Urothelium cell line (cell line): ENCODE data around the gene ZBTB25.

Experiments used
- DNase-seq: peaks from one replicate; pipeline ENCODE4 v3.0.0; 2011; ENCODE audit warnings: low spot score, mixed read lengths
- FAIRE-seq: peaks from 2 replicates; lab custom pipeline; 2011; peaks lifted over from hg19 to GRCh38; lab: Jason Lieb, UNC

The ZBTB25 gene, protein sequence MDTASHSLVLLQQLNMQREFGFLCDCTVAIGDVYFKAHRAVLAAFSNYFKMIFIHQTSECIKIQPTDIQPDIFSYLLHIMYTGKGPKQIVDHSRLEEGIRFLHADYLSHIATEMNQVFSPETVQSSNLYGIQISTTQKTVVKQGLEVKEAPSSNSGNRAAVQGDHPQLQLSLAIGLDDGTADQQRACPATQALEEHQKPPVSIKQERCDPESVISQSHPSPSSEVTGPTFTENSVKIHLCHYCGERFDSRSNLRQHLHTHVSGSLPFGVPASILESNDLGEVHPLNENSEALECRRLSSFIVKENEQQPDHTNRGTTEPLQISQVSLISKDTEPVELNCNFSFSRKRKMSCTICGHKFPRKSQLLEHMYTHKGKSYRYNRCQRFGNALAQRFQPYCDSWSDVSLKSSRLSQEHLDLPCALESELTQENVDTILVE

DNA sequence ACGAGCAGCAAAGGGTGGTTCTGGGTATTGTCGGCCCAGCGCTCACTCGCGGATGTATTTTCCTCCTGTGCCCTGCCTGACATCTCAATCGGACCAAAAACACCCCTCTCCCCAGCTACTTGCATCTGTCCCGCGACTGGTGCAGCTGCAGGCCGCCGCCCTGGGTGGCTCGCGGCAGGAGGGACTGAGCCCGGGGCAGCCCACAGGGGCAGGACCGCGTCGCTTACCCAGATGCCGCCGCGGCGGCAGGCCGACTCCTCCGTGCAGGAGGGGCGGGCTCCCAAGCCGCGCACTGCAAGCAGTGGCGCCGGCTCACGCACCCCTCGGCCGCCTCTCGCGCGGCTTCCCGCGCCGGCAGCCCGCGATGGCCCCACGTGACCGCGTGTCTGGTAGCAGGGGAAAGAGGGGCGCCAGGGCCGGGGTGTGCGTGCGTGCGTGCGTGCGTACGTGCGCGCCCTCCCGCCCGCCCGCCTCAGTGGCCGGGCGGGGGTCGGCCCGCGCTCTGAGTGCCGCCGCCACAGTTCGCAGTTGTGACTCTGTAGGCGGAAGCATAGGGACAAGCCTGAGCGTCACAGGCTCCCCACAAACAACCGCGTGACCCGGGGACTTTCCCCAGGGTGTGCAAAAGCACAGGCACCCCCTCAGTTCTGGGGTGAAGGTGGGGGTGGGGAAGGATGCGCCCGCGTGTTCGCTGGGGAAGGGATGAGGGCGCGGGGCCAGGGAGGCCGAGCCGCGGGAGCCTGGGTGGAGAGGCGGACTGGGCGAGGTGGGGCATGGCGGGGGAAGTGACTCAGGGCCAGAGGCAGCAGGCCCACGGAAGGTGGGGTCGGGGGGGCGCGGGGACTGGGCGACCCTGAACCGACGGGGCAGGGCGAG is at the start of gene ZBTB25:
Gene ZBTB25 (minus strand): TSS at position 405 of the 876 bp plus-strand sequence. CDS start 13,305 bp downstream, outside the sequence.
- peak; percentile 96 for DNase-seq
- FAIRE-seq = peak; percentile 89

GRCh38 chr14:64550621-64551333 is 47.1 kb upstream of the ZBTB25 start:
- no peak for DNase-seq
- peak; percentile 50 for FAIRE-seq

DNA sequence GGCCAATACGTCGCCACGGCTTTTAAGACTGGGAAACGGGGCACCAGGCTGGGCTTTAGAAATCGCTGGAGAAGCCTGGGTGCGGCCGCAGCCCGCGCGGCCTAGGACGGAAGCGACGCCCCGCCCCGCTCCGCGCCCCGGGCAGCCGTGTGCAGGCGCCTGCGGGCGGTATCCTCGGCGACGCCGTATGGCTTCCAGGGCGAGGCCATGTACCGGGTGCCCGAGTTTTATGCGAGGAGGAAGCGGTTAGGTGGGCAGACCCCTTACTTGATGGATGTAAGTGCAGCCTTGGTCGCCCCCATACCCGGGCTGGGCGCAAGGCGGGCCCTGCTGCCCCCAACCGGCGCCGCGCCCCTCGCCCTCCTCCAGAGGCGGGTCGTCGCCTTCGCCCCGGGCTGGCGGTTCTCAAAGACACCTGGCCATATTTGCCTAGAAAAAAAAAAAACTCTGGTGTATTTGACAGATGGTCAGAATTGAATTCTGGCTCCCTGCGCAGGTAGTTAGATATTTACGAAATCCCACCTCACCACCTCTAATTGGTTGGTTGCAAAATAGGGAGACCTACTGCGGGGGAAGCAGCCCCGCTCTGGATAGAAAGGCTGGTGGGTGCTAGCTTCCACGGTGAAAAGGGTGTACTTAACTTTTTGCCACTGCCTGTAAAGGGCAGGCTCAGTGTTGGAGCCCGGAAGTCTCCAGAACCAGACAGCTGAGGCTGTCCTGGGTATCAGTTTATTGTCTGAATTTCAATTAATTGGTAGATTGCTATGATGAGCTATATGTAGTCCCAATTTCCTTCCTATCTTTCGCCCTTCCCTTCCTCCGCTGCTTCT is 46.4 kb upstream of the ZBTB25 start, which contains the start of gene PPP1R36:
Gene PPP1R36 (plus strand): TSS at position 171 of the 830 bp plus-strand sequence. CDS start 37 bp downstream, at position 208.
- no peak for FAIRE-seq
- DNase-seq = no peak

GRCh38 chr14:64549016-64549415 is 45.4 kb upstream of the ZBTB25 start:
- no peak for DNase-seq
- FAIRE-seq = no peak

DNA sequence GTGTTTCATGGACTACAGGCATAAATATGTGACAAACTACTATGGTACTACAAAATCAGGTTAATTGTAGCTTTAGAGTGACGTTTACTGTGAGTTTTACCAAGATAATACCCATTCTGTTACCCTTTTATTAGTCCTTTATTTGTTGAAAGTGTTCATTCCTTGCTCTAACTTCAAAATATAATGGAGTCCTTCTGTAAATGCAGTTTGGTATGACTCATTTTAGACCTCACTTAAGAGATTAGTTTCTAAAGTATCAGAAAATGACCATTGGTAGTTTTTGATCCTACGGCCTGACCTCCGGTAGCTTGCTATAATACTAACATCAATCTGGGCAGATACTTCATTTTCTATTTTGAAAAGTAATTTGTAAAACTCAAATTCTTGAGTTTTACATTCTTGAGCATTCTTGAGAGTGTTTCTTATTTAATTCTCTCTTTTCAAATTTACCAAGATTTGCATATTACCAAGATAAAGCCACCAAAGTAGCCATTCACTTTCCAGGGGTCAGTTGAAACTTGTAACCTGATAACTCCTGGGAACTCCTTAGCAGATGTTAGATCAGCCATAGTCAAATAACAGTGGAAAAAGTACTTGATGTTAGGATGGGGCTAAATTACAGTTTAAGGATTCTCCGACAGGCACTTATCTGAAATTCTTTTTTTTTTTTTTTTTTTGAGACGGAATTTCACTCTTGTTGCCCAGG is 41.1 kb upstream of the ZBTB25 start:
- DNase-seq (no peak), FAIRE-seq (no peak)

DNA sequence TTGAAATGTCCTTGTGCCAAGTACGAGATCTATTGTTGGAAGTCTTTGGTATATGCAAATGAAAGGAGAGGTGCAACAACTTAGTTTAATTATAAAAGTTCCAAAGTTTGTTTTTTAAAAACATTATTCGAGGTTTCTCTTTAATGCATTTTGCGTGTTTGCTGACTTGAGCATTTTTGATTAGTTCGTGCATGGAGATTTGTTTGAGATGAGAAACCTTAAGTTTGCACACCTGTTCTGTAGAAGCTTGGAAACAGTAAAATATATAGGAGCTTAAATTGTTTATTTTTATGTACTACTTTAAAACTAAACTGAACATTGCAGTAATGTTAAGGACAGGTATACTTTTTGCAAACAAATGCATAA is 39.2 kb upstream of the ZBTB25 start:
- DNase-seq (no peak), FAIRE-seq (no peak)

DNA sequence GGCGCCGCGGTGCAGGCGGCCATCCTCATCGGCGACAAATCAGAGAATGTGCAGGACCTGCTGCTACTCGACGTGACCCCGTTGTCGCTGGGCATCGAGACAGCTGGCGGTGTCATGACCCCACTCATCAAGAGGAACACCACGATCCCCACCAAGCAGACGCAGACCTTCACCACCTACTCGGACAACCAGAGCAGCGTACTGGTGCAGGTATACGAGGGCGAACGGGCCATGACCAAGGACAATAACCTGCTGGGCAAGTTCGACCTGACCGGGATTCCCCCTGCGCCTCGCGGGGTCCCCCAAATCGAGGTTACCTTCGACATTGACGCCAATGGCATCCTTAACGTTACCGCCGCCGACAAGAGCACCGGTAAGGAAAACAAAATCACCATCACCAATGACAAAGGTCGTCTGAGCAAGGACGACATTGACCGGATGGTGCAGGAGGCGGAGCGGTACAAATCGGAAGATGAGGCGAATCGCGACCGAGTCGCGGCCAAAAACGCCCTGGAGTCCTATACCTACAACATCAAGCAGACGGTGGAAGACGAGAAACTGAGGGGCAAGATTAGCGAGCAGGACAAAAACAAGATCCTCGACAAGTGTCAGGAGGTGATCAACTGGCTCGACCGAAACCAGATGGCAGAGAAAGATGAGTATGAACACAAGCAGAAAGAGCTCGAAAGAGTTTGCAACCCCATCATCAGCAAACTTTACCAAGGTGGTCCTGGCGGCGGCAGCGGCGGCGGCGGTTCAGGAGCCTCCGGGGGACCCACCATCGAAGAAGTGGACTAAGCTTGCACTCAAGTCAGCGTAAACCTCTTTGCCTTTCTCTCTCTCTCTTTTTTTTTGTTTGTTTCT is 38.6 kb upstream of the ZBTB25 start:
- no peak for DNase-seq
- FAIRE-seq = peak; percentile 67

- FAIRE-seq (peak; percentile 69), DNase-seq (no peak)
These were observed 37.8 kb upstream of the ZBTB25 start for GRCh38 chr14:64541261-64541971.

- DNase-seq = no peak
- FAIRE-seq = peak; percentile 61
These were observed 36.9 kb upstream of the ZBTB25 start, which contains the start of gene HSPA2 for GRCh38 chr14:64540208-64541202. Gene HSPA2 (plus strand): TSS chr14:64540741. CDS start chr14:64540850, 109 bp downstream.

DNA sequence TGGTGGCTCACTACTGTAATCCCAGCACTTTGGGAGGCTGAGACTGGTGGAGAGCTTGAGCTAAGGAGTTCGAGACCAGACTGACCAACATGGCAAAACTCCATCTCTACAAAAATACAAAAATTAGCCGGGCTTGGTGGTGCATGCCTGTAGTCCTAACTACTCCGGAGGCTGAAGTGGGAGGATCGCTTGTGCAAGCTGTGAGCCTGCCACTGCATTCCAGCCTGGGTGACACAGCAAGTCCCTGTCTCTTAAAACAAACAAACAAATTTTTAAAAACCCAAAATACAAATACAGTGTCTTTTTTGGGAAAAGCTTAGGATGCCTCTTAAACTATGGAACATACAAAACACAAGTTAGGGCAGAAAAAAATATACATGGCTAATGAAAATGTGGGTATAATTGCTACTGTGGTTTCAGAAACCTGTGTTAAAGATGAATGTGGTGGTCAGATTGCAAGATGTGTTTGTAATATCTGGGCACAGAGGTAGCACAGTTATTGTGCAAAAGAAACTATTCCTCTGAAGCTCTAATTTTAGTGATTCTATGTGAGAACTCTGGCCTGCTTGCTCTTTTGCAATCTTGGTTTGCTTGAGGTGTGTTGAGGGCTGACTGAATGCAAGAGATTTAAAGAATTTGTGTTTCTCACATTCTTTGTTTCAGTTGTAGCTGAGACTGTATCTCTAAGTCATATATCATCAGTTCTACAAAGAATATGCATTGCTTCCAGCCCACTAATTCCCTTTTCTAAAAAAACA is 33.0 kb upstream of the ZBTB25 start:
- DNase-seq = no peak

DNA sequence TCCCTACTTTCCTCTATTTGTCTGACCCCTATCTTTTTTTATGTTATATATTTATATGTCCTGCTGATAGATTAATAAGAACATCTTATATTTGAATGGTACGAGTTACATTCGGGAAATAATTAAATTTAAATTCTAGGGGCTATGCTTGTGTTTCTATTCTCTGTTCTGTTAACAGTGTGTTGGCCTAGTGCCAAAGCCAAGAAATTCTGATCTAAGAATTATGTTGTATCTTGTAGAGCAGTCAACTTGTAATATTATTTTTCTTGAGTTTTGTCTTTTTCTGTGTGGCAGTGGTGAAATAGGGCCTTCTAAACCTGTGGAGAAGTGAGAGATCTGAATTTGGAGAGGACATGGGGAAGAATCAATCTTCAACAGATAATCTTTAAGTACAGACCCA is 27.9 kb upstream of the ZBTB25 start:
- DNase-seq (no peak), FAIRE-seq (no peak)

More for the DNA sequence above, 33.0 kb upstream of the ZBTB25 start:
- FAIRE-seq = no peak

DNA sequence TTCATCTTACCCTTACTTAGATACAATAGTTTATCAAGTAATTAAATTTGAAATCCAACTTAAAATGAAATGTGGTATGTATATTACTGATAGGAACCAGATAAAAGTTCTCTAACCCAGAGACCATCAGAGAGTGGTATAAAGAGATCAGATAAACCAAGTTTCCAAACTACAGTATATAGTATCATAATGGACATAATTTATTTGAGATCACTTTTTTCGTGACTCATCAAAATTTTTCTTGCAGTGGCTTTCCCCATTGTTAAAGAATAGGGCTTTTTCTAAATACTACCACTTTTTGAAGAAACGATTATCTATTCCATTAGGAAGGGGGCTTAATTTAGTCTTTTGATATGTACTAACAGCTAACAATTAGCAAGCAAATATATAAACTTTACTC is 21.7 kb upstream of the ZBTB25 start:
- FAIRE-seq (no peak), DNase-seq (no peak)

DNA sequence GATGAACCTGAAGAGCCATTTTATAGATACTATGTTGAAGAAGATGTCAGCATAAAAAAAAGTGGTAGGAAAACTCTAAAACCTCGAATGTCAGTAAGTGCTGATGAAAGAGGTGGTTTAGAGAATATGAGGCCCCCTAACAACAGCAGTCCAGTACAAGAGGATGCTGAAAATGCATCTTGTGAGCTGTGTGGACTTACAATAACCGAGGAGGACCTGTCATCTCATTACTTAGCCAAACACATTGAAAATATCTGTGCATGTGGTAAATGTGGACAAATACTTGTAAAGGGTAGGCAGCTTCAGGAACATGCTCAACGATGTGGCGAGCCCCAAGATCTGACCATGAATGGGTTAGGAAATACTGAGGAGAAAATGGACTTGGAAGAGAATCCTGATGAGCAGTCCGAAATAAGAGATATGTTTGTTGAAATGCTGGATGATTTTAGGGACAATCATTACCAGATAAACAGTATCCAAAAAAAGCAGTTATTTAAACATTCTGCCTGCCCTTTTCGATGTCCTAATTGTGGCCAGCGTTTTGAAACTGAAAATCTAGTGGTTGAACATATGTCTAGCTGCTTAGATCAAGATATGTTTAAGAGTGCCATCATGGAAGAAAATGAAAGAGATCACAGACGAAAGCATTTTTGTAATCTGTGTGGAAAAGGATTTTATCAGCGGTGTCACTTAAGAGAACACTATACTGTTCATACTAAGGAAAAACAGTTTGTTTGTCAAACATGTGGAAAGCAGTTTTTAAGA is 19.1 kb upstream of the ZBTB25 start:
- FAIRE-seq = peak; percentile 77
- DNase-seq = no peak

GRCh38 chr14:64520699-64521098 is 17.1 kb upstream of the ZBTB25 start:
- DNase-seq (no peak), FAIRE-seq (no peak)

DNA sequence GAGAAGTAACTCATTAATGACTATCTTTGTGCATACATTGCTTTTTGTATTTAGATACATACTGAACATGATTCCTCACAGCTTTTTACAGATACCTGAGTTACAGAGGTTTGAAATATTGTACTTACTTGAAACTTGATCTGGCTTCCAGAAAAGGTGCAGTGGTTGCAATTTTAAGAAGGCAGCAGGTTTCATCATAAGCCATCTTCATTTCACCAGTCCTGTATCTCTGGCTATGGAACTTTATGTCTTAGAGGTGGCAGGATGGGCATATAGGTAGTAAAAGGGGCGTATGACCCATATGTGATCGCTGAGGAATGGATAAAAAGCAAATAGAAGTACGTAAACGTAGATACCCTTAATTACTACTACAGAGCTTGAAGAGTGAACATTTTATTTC is 14.6 kb upstream of the ZBTB25 start:
- FAIRE-seq (peak; percentile 52), DNase-seq (no peak)
